ENCODE results near the gene BMP6. TPM values are rescaled to one million over a fixed set of nuclear protein-coding genes. Genes with fewer than 3 reads are reported as not detected.

BMP6 gene
- total and polyA plus RNA-seq, 2 of the 8 experiments (the other 6 are each of a cell fraction or from before 2014, with no cell fraction given): 2.0 to 2.1 TPM

DNA sequence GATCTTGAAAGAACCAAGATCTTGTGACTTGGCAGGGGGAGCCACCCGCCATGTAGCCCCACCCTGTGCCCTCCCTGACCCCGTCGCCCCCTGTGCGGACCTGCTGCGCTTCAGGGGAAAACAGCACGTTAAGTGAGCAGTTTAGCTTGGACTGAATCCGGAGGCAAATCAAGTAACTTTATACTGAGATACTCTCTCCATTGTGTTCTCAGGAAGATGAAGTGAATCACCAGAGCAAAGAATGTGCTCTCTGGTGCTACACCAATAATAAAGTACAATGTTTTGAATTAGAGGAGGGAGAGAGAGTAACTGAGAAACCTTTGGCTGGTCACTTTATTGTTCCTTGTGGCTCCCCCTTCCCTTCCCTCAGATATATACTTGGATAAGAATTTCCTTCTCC, 101.2 kb downstream of the BMP6 start:
- Histone ChIP-seq H3K27ac (ENCODE audit: low read depth, low read length) (no peak overlapping the region), H3K4me2 (ENCODE audit: insufficient read depth in 1 of 2, low read depth in 2 of 2, low read length in 2 of 2) (no peak overlapping the region), H3K14ac (ENCODE audit: insufficient read length) (no peak overlapping the region), H2BK15ac (ENCODE audit: low read length) (no peak overlapping the region), H3K9me3 (ENCODE audit: insufficient read depth in 2 of 2, low read depth in 1 of 2, low read length in 1 of 2) (no peaks in the 10 kb centered on the region), H3K4me1 (replicated peaks in 1 of 4; ENCODE audit: control insufficient read depth in 3 of 4, insufficient read depth in 4 of 4, low read length in 3 of 4) (peaks cover 0 to 7% (median 4%) of the 10 kb centered on the region in 4 experiments; a peak in 4 of 7 replicates), H3K4ac (replicated peaks; ENCODE audit: insufficient read length, low read depth, low read length) (no peak overlapping the region), H2AFZ (ENCODE audit: low read length) (no peak overlapping the region), H2BK12ac (ENCODE audit: low read depth, low read length) (no peak overlapping the region), H3K56ac (replicated peaks; ENCODE audit: insufficient read length, low read depth, low read length) (no peak overlapping the region), H3K4me3 (ENCODE audit: extremely low read depth in 1 of 4, insufficient read depth in 2 of 4, low read depth in 3 of 4, low read length in 4 of 4) (no peak overlapping the region), H3K79me2 (ENCODE audit: control insufficient read depth in 1 of 2, insufficient read depth in 2 of 2, low read length in 2 of 2) (no peaks in the 10 kb centered on the region), H3K18ac (ENCODE audit: extremely low read depth, low read length) (no peak overlapping the region), H2BK20ac (ENCODE audit: low read length) (no peak overlapping the region), H3K23me2 (ENCODE audit: low read depth, low read length) (no peaks in the 10 kb centered on the region), H3K9ac (replicated peaks in 1 of 4; ENCODE audit: extremely low read depth in 1 of 4, low read depth in 3 of 4, low read length in 3 of 4) (no peak overlapping the region), H2BK5ac (ENCODE audit: low read depth, low read length) (no peak overlapping the region), H3K23ac (ENCODE audit: insufficient read length) (no peak overlapping the region), H2AK5ac (ENCODE audit: low read depth, low read length) (no peak overlapping the region), H4K20me1 (replicated peaks in 1 of 2; ENCODE audit: control insufficient read depth in 1 of 2, insufficient read depth in 2 of 2, low read length in 2 of 2) (no peaks in the 10 kb centered on the region), H4K5ac (ENCODE audit: insufficient read length, low read depth, low read length) (no peak overlapping the region), H4K91ac (replicated peaks; ENCODE audit: insufficient read length, low read length) (no peak overlapping the region), H3K79me1 (ENCODE audit: low read depth, low read length) (no peaks in the 10 kb centered on the region), H2BK120ac (replicated peaks; ENCODE audit: low read depth, low read length) (no peak overlapping the region), H3K27me3 (replicated peaks in 1 of 4; ENCODE audit: control insufficient read depth in 3 of 4, extremely low read depth in 1 of 4, insufficient read depth in 3 of 4, low read length in 3 of 4) (no peaks in the 10 kb centered on the region), H4K8ac (ENCODE audit: extremely low read depth, insufficient read depth, low read length) (no peak overlapping the region), H3K36me3 (ENCODE audit: control insufficient read depth in 2 of 4, insufficient read depth in 4 of 4, low read length in 3 of 4) (no peaks in the 10 kb centered on the region)
- TF ChIP-seq POLR2AphosphoS5 (IDR thresholded peaks at IDR 0.05; ENCODE audit: low read depth, low read length): no peak
- TF ChIP-seq SP4 (IDR thresholded peaks at IDR 0.05; ENCODE audit: low read length): no peak
- FAIRE-seq (no peak), DNase-seq (ENCODE audit: low read depth in 1 of 2, low spot score in 2 of 2) (no peak)
- ChIA-PET POLR2A (ENCODE audit: partially characterized antibody) (no interaction called here), CTCF (ENCODE audit: partially characterized antibody) (no interaction called here)
- WGBS, 2 experiments (ENCODE audit: extremely low coverage in 1 of 2, insufficient coverage in 1 of 2, insufficient read length in 1 of 2, insufficient replicate concordance in 2 of 2, low coverage in 1 of 2, low lambda C conversion rate in 2 of 2, missing lambda C conversion rate in 1 of 2): 85% methylated on average over 6 of the region's 7 CpGs; no CpG with 5 or more reads in 1 of the 2 experiments

Measured in H1 (cell line).